Smooth muscle cell (in vitro differentiated cells): Measurements from ENCODE around the gene WASHC4. TPM values are rescaled to one million over a fixed set of nuclear protein-coding genes. Genes with fewer than 3 reads are reported as not detected.
"Not testable (repeated sequence)": the region's sequence is repeated elsewhere in the genome, so short reads cannot be mapped to it uniquely, and the experiment has no call there.

ENCODE experiments used
- DNase-seq: peaks from one replicate; lab custom pipeline; 2025; ENCODE audit not compliant: unreplicated experiment; lab: John Stamatoyannopoulos, UW
- H2AFZ ChIP-seq: fragments of 200-600 bp; sonication (generic); 2 replicates; pipeline ENCODE4 v1.6.0; 2016; ENCODE audit warnings: antibody characterized with exemption, low read depth, mild to moderate bottlenecking
- H3F3A ChIP-seq: fragments of 200-600 bp; sonication (generic); 2 replicates; pipeline ENCODE4 v1.6.0; 2017; ENCODE audit warnings: antibody characterized with exemption, low read depth
- H3K27ac ChIP-seq: fragments of 200-600 bp; sonication (generic); 2 replicates; pipeline ENCODE4 v1.5.1; 2016; ENCODE audit warnings: low read depth, mild to moderate bottlenecking
- H3K27me3 ChIP-seq: fragments of 200-600 bp; sonication (generic); 2 replicates; pipeline ENCODE4 v1.6.1; 2016; ENCODE audit warnings: low read depth, mild to moderate bottlenecking
- H3K36me3 ChIP-seq: fragments of 200-600 bp; sonication (generic); 2 replicates; pipeline ENCODE4 v1.5.1; 2016; ENCODE audit warnings: low read depth
- H3K4me1 ChIP-seq: fragments of 200-600 bp; sonication (generic); 2 replicates; pipeline ENCODE4 v1.5.1; 2016; ENCODE audit warnings: low read depth
- H3K4me2 ChIP-seq: fragments of 200-600 bp; sonication (generic); 2 replicates; pipeline ENCODE4 v1.6.0; 2016; ENCODE audit warnings: mild to moderate bottlenecking
- H3K4me3 ChIP-seq: fragments of 200-600 bp; sonication (generic); 2 replicates; pipeline ENCODE4 v1.5.1; 2016; ENCODE audit warnings: mild to moderate bottlenecking
- H3K79me2 ChIP-seq: fragments of 200-600 bp; sonication (generic); 2 replicates; pipeline ENCODE4 v1.6.0; 2016; ENCODE audit warnings: low read depth, mild to moderate bottlenecking
- H3K9ac ChIP-seq: fragments of 200-600 bp; sonication (generic); 2 replicates; pipeline ENCODE4 v1.6.0; 2016; ENCODE audit warnings: low read depth
- H3K9me3 ChIP-seq: fragments of 200-600 bp; sonication (generic); replicated peaks from 2 replicates; pipeline ENCODE4 v1.5.1; 2016; ENCODE audit warnings: low read depth
- H4K20me1 ChIP-seq: fragments of 200-600 bp; sonication (generic); 2 replicates; pipeline ENCODE4 v1.6.0; 2016; ENCODE audit warnings: low read depth
- CTCF ChIP-seq: fragments of 200-600 bp; sonication (generic); IDR thresholded peaks from 2 replicates; pipeline ENCODE4 v1.5.1; 2017; ENCODE audit warnings: borderline replicate concordance, mild to moderate bottlenecking, antibody characterized with exemption; ENCODE audit not compliant: insufficient read depth, poor library complexity, severe bottlenecking
- WGBS: methylation state at CpG from one replicate; pipeline ENCODE4 v1.1.7; 2016; ENCODE audit warnings: low lambda C conversion rate; 5-methylcytosine and 5-hydroxymethylcytosine counted together
- polyA plus RNA-seq: library from polyadenylated mRNA; unstranded; fragments of >200 nt; fragmentation: Nextera tagmentation; extraction: Ambion mirVana; gene quantifications from 2 replicates; pipeline ENCODE4 v1.2.1, GENCODE V29; 2016
- total RNA-seq: library from RNA; depleted of rRNA; stranded (reverse); fragments of >200 nt; gene quantifications from 2 replicates; pipeline ENCODE4 v1.2.3, GENCODE V29; 2014

Gene WASHC4
- total and polyA plus RNA-seq, 2 experiments from 2014 or later: 26.9 to 76.1 TPM

GRCh38 chr12:105171691-105172436 is 64.3 kb downstream of the WASHC4 start:
- H3K4me3 ChIP-seq: no peak overlapping the region
- H4K20me1 ChIP-seq: no peaks in the 10 kb centered on the region
- no peak overlapping the region for H3K27ac ChIP-seq
- no peak overlapping the region for H3K9ac ChIP-seq
- no peaks in the 10 kb centered on the region for H3K9me3 ChIP-seq
- H3K4me1 ChIP-seq: no peaks in the 10 kb centered on the region
- peaks cover 28% of the 10 kb centered on the region for H3K36me3 ChIP-seq
- 96% methylated on average over 6 of the region's 6 CpGs for WGBS
- peaks cover 2% of the 10 kb centered on the region for H3K79me2 ChIP-seq
- peaks cover 11% of the 10 kb centered on the region for H3F3A ChIP-seq
- H2AFZ ChIP-seq: no peak overlapping the region
- H3K4me2 ChIP-seq: no peak overlapping the region
- no peak for TF ChIP-seq CTCF
- no peak for DNase-seq
- no peaks in the 10 kb centered on the region for H3K27me3 ChIP-seq

GRCh38 chr12:105175397-105175990 is 68.0 kb downstream of the WASHC4 start:
- Histone ChIP-seq H3K36me3 (peaks cover 7% of the 10 kb centered on the region), H3K27ac (no peak overlapping the region), H3K9ac (no peak overlapping the region), H3K9me3 (peaks cover 11% of the 10 kb centered on the region), H2AFZ (no peak overlapping the region), H3F3A (peaks cover 11% of the 10 kb centered on the region), H3K4me2 (no peak overlapping the region), H4K20me1 (no peaks in the 10 kb centered on the region), H3K27me3 (no peaks in the 10 kb centered on the region), H3K4me3 (no peak overlapping the region), H3K79me2 (no peaks in the 10 kb centered on the region), H3K4me1 (no peaks in the 10 kb centered on the region)
- no peak for DNase-seq
- 56% methylated on average over 2 of the region's 2 CpGs for WGBS
- no peak for TF ChIP-seq CTCF

GRCh38 chr12:105177208-105177607 is 69.7 kb downstream of the WASHC4 start:
- H3K36me3 ChIP-seq: peaks cover 6% of the 10 kb centered on the region
- WGBS: 97% methylated on average over 4 of the region's 4 CpGs

GRCh38 chr12:105179114-105179513 is 71.6 kb downstream of the WASHC4 start:
- not testable (repeated sequence) for H3K36me3 ChIP-seq, H3K4me3 ChIP-seq, H3F3A ChIP-seq, H3K27ac ChIP-seq, H3K27me3 ChIP-seq, H3K79me2 ChIP-seq, H2AFZ ChIP-seq, H3K9ac ChIP-seq, H3K4me1 ChIP-seq, H3K4me2 ChIP-seq, H4K20me1 ChIP-seq, DNase-seq
- 88% methylated on average over 1 of the region's 1 CpG for WGBS
- peaks cover 11% of the 10 kb centered on the region for H3K9me3 ChIP-seq

More at GRCh38 chr12:105177208-105177607, 69.7 kb downstream of the WASHC4 start:
- Histone ChIP-seq H3K4me1 (no peaks in the 10 kb centered on the region), H2AFZ (no peak overlapping the region), H3K4me3 (no peak overlapping the region), H3K9ac (no peak overlapping the region), H3K27me3 (no peaks in the 10 kb centered on the region), H3K27ac (no peak overlapping the region), H3K9me3 (peaks cover 11% of the 10 kb centered on the region), H3K4me2 (no peak overlapping the region), H3K79me2 (peaks cover 5% of the 10 kb centered on the region), H3F3A (peaks cover 5% of the 10 kb centered on the region), H4K20me1 (no peaks in the 10 kb centered on the region)
- no peak for DNase-seq
- TF ChIP-seq CTCF: no peak

- peaks cover 15% of the 10 kb centered on the region for H3F3A ChIP-seq
Measured at GRCh38 chr12:105183406-105183805, 75.9 kb downstream of the WASHC4 start.

GRCh38 chr12:105183976-105184375 is 76.4 kb downstream of the WASHC4 start:
- H3K4me2 ChIP-seq, H3K9ac ChIP-seq, H3K9me3 ChIP-seq, H4K20me1 ChIP-seq, H3K27me3 ChIP-seq, H2AFZ ChIP-seq, H3K4me3 ChIP-seq, H3K79me2 ChIP-seq, H3K4me1 ChIP-seq, DNase-seq: not testable (repeated sequence)
- peak overlapping the region; percentile 28 for H3K27ac ChIP-seq
- H3F3A ChIP-seq: peaks cover 19% of the 10 kb centered on the region
- WGBS: 85% methylated on average over 5 of the region's 5 CpGs
- peaks cover 14% of the 10 kb centered on the region for H3K36me3 ChIP-seq

More at GRCh38 chr12:105183406-105183805, 75.9 kb downstream of the WASHC4 start:
- H2AFZ ChIP-seq, H3K4me3 ChIP-seq, H3K79me2 ChIP-seq, DNase-seq, H3K27me3 ChIP-seq, H3K27ac ChIP-seq, H3K4me2 ChIP-seq, H3K9ac ChIP-seq, H4K20me1 ChIP-seq, H3K4me1 ChIP-seq: not testable (repeated sequence)
- 95% methylated on average over 4 of the region's 4 CpGs for WGBS
- H3K36me3 ChIP-seq: peaks cover 11% of the 10 kb centered on the region
- H3K9me3 ChIP-seq: peaks cover 11% of the 10 kb centered on the region
